ENCODE measurements around the gene MGAT5B. TPM values are rescaled to one million over a fixed set of nuclear protein-coding genes. Genes with fewer than 3 reads are reported as not detected.

Gene MGAT5B
- total RNA-seq, 4 donors from 2014 or later = 0.78 to 1.5 (median 0.96) TPM

- peaks cover 0 to 27% of the 10 kb centered on the region in 2 donors for H3K27me3 ChIP-seq
- no peak overlapping the region for H3K27ac ChIP-seq
- DNase-seq (ENCODE audit: low spot score in 2 of 2) = no peak
- no peaks in the 10 kb centered on the region for H3K9me3 ChIP-seq
- H3K4me1 ChIP-seq = peaks cover 0 to 8% (median 0%) of the 10 kb centered on the region in 4 donors
- no peak overlapping the region for H3K4me3 ChIP-seq
- no peaks in the 10 kb centered on the region for H3K36me3 ChIP-seq
- TF ChIP-seq CTCF (IDR thresholded peaks at IDR 0.05) = no peak
- TF ChIP-seq POLR2A (IDR thresholded peaks at IDR 0.05) = no peak
- no peak for TF ChIP-seq EP300 (IDR thresholded peaks at IDR 0.05)
- WGBS, 2 donors = 30 to 31% methylated on average over 5 of the region's 5 CpGs
Observed at GRCh38 chr17:76992891-76993290, 124.7 kb downstream of the MGAT5B start.

GRCh38 chr17:76993651-76994050, 125.4 kb downstream of the MGAT5B start:
- WGBS, 2 donors = 42 to 58% methylated on average over 5 of the region's 5 CpGs
- no peak overlapping the region for H3K27ac ChIP-seq
- H3K27me3 ChIP-seq = peaks cover 0 to 33% of the 10 kb centered on the region in 2 donors
- no peak for TF ChIP-seq EP300 (IDR thresholded peaks at IDR 0.05)
- no peak for TF ChIP-seq CTCF (IDR thresholded peaks at IDR 0.05)
- no peak for TF ChIP-seq POLR2A (IDR thresholded peaks at IDR 0.05)
- no peak overlapping the region for H3K4me3 ChIP-seq
- H3K9me3 ChIP-seq = no peaks in the 10 kb centered on the region
- H3K4me1 ChIP-seq = peaks cover 0 to 8% (median 0%) of the 10 kb centered on the region in 4 donors
- H3K36me3 ChIP-seq = no peaks in the 10 kb centered on the region
- no peak for DNase-seq (ENCODE audit: low spot score in 2 of 2)

- peaks cover 0 to 38% of the 10 kb centered on the region in 2 donors for H3K27me3 ChIP-seq
- TF ChIP-seq CTCF (IDR thresholded peaks at IDR 0.05) (no peak), POLR2A (IDR thresholded peaks at IDR 0.05) (no peak), EP300 (IDR thresholded peaks at IDR 0.05) (no peak)
- 28 to 33% methylated on average over 6 of the region's 6 CpGs for WGBS, 2 donors
- no peaks in the 10 kb centered on the region for H3K9me3 ChIP-seq
- H3K4me1 ChIP-seq = peaks cover 0 to 8% (median 0%) of the 10 kb centered on the region in 4 donors
- DNase-seq (ENCODE audit: low spot score in 2 of 2) = no peak
- no peak overlapping the region for H3K4me3 ChIP-seq
- H3K27ac ChIP-seq = no peak overlapping the region
- H3K36me3 ChIP-seq = no peaks in the 10 kb centered on the region
Observed at GRCh38 chr17:76994237-76994637, 126.0 kb downstream of the MGAT5B start.

GRCh38 chr17:76995387-76996105, 127.3 kb downstream of the MGAT5B start:
- H3K27me3 ChIP-seq = peaks cover 0 to 48% of the 10 kb centered on the region in 2 donors
- no peak overlapping the region for H3K4me3 ChIP-seq
- no peaks in the 10 kb centered on the region for H3K9me3 ChIP-seq
- H3K4me1 ChIP-seq = peaks cover 0 to 8% (median 0%) of the 10 kb centered on the region in 4 donors
- no peak for TF ChIP-seq POLR2A (IDR thresholded peaks at IDR 0.05)
- no peak for TF ChIP-seq CTCF (IDR thresholded peaks at IDR 0.05)
- no peak for TF ChIP-seq EP300 (IDR thresholded peaks at IDR 0.05)
- DNase-seq (ENCODE audit: low spot score in 2 of 2) = no peak
- WGBS, 2 donors = 61 to 74% methylated on average over 11 of the region's 11 CpGs
- no peaks in the 10 kb centered on the region for H3K36me3 ChIP-seq
- no peak overlapping the region for H3K27ac ChIP-seq

Data from tibial nerve (tissue), 4 donors.